HG02970 (cell line): ENCODE results near the gene SYTL4.
"Not testable (repeated sequence)": the region's sequence is repeated elsewhere in the genome, so short reads cannot be mapped to it uniquely, and the experiment has no call there.

Experiments used
- ATAC-seq: cut with Tn5 transposase; IDR thresholded peaks from one replicate; pipeline ENCODE4 v1.9.1; 2021; ENCODE audit warnings: mild to moderate bottlenecking, moderate library complexity, moderate number of reproducible peaks; ENCODE audit not compliant: unreplicated experiment, low FRiP score

SYTL4 gene

GRCh38 chrX:100731441-100732281 is at the start of gene SYTL4:
TSS of gene SYTL4 (minus strand) at chrX:100732121. CDS start at chrX:100702037, 30,084 bp downstream.
- no peak for ATAC-seq

GRCh38 chrX:100769439-100769838 is 37.5 kb upstream of the SYTL4 start:
- not testable (repeated sequence) for ATAC-seq

- ATAC-seq: peak; percentile 87
Measured at GRCh38 chrX:100768679-100769338, 36.9 kb upstream of the SYTL4 start.

GRCh38 chrX:100750883-100751282 is 19.0 kb upstream of the SYTL4 start:
- ATAC-seq: no peak

GRCh38 chrX:100748108-100748507 is 16.2 kb upstream of the SYTL4 start:
- ATAC-seq: no peak

- ATAC-seq: no peak
Measured at GRCh38 chrX:100747703-100748102, 15.8 kb upstream of the SYTL4 start.

GRCh38 chrX:100747090-100747489 is 15.2 kb upstream of the SYTL4 start:
- no peak for ATAC-seq

GRCh38 chrX:100745806-100746537 is 14.1 kb upstream of the SYTL4 start:
- no peak for ATAC-seq

GRCh38 chrX:100745205-100745604 is 13.3 kb upstream of the SYTL4 start:
- ATAC-seq: no peak

- no peak for ATAC-seq
Measured at GRCh38 chrX:100743009-100743607, 11.2 kb upstream of the SYTL4 start.

- not testable (repeated sequence) for ATAC-seq
Measured at GRCh38 chrX:100724006-100724405, 7.9 kb downstream of the SYTL4 start.

GRCh38 chrX:100721328-100721727 is 10.6 kb downstream of the SYTL4 start:
- ATAC-seq: no peak

- no peak for ATAC-seq
Measured at GRCh38 chrX:100720301-100720700, 11.6 kb downstream of the SYTL4 start.

- ATAC-seq: no peak
Measured at GRCh38 chrX:100719139-100719538, 12.8 kb downstream of the SYTL4 start.

GRCh38 chrX:100717363-100717762 is 14.6 kb downstream of the SYTL4 start:
- no peak for ATAC-seq

- no peak for ATAC-seq
Measured at GRCh38 chrX:100710816-100711215, 21.1 kb downstream of the SYTL4 start.

GRCh38 chrX:100704581-100705203 is 27.2 kb downstream of the SYTL4 start:
- no peak for ATAC-seq

GRCh38 chrX:100700809-100701208 is 31.1 kb downstream of the SYTL4 start:
- ATAC-seq: no peak

GRCh38 chrX:100698551-100698950 is 33.4 kb downstream of the SYTL4 start:
- ATAC-seq: no peak

- no peak for ATAC-seq
Measured at GRCh38 chrX:100696699-100697351, 35.1 kb downstream of the SYTL4 start.
